Peyer's patch (tissue), 4 donors: Measurements from ENCODE around the gene PHC2.

ENCODE experiments used
- POLR2A ChIP-seq, 2 donors: fragments of 450-650 bp; IDR thresholded peaks; one replicate each; pipeline ENCODE4 v1.5.1; 2017; ENCODE audit warnings: antibody characterized with exemption in 2 of 2, mild to moderate bottlenecking in 2 of 2, moderate library complexity in 2 of 2
- TF ChIP-seq, protein P1 (sequence below), 6 experiments: fragments of 450-650 bp in 4 of 6; fragments of 200-600 bp in 2 of 6; sonication (generic) in 1 of 6; IDR thresholded peaks; one replicate each; pipeline ENCODE4 v1.5.1; 2017 to 2019; ENCODE audit warnings: antibody characterized with exemption in 6 of 6, mild to moderate bottlenecking in 3 of 6, moderate library complexity in 1 of 6

GRCh38 chr1:33391343-33392078 is 39.4 kb downstream of the PHC2 start:
- TF ChIP-seq, protein P1, sequence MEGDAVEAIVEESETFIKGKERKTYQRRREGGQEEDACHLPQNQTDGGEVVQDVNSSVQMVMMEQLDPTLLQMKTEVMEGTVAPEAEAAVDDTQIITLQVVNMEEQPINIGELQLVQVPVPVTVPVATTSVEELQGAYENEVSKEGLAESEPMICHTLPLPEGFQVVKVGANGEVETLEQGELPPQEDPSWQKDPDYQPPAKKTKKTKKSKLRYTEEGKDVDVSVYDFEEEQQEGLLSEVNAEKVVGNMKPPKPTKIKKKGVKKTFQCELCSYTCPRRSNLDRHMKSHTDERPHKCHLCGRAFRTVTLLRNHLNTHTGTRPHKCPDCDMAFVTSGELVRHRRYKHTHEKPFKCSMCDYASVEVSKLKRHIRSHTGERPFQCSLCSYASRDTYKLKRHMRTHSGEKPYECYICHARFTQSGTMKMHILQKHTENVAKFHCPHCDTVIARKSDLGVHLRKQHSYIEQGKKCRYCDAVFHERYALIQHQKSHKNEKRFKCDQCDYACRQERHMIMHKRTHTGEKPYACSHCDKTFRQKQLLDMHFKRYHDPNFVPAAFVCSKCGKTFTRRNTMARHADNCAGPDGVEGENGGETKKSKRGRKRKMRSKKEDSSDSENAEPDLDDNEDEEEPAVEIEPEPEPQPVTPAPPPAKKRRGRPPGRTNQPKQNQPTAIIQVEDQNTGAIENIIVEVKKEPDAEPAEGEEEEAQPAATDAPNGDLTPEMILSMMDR (IDR thresholded peaks at IDR 0.05), result no peak
- TF ChIP-seq POLR2A (IDR thresholded peaks at IDR 0.05), result no peak
